Measurements from ENCODE around the gene CMTM8.

The CMTM8 gene

DNA sequence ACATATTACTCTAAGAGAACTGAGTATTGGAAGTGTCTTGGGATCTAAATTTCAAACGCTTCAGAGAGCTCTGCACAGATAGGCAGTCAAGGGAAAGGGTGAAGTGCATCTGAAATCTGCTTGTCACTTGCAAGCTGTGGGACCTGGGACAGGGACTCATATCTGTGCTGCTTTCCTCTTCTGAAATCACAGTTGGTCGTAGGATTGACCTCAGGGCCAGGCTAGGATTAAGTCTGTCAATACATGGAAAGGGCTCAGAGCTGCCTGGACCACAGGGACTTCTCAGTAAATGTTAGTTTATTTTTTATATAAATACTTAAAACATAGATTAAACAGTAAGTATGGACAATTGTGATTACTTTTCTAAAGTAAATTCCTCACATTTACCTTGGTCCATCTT lies 78.5 kb downstream of the CMTM8 start:
- TF ChIP-seq, protein P1, sequence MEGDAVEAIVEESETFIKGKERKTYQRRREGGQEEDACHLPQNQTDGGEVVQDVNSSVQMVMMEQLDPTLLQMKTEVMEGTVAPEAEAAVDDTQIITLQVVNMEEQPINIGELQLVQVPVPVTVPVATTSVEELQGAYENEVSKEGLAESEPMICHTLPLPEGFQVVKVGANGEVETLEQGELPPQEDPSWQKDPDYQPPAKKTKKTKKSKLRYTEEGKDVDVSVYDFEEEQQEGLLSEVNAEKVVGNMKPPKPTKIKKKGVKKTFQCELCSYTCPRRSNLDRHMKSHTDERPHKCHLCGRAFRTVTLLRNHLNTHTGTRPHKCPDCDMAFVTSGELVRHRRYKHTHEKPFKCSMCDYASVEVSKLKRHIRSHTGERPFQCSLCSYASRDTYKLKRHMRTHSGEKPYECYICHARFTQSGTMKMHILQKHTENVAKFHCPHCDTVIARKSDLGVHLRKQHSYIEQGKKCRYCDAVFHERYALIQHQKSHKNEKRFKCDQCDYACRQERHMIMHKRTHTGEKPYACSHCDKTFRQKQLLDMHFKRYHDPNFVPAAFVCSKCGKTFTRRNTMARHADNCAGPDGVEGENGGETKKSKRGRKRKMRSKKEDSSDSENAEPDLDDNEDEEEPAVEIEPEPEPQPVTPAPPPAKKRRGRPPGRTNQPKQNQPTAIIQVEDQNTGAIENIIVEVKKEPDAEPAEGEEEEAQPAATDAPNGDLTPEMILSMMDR (IDR thresholded peaks at IDR 0.05; ENCODE audit: borderline replicate concordance, insufficient read depth, low read depth, low read length): no peak
- no peak overlapping the region for H3K4me3 ChIP-seq (ENCODE audit: low read depth, low read length)

DNA sequence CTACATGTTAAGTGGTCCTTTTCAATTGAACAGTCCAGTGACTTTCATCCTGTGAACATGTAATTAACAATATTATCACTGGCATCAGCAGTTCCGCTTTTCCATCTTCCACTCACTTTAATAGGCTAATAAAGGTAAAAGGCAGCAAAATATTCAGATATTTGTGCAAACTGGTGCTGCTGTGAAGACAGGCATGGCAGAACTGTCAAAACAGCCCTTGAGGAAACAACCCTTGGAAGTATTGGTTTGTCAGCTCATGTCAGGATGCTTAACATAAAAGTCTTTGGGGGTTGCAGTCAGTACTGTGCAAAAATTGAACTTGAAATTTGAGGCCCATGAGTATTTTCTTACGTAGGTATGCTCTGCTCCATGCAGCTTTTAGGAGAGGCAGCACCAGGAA lies 81.1 kb downstream of the CMTM8 start:
- TF ChIP-seq, protein P1 (IDR thresholded peaks at IDR 0.05; ENCODE audit: borderline replicate concordance, insufficient read depth, low read depth, low read length): no peak
- H3K4me3 ChIP-seq (ENCODE audit: low read depth, low read length): no peak overlapping the region

DNA sequence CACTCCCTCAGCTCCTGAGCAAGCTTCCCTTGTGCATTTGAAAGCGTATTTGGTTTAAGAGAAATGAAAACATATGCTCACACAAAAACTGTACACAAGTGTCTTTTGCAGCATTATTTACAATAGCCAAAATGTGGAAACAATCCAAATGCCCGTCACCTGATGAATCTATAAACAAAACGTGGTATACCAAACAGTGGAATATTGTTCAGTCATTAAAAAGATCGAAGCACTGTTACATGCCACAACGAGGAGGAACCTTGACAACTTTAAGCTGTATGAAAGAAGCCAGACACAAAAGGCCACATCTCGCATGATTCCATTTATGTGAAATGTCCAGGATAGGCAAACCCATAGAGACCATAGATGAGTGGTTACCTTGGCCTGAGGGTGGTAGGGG lies 81.6 kb downstream of the CMTM8 start:
- TF ChIP-seq, protein P1 (IDR thresholded peaks at IDR 0.05; ENCODE audit: borderline replicate concordance, insufficient read depth, low read depth, low read length): no peak
- H3K4me3 ChIP-seq (ENCODE audit: low read depth, low read length): no peak overlapping the region

DNA sequence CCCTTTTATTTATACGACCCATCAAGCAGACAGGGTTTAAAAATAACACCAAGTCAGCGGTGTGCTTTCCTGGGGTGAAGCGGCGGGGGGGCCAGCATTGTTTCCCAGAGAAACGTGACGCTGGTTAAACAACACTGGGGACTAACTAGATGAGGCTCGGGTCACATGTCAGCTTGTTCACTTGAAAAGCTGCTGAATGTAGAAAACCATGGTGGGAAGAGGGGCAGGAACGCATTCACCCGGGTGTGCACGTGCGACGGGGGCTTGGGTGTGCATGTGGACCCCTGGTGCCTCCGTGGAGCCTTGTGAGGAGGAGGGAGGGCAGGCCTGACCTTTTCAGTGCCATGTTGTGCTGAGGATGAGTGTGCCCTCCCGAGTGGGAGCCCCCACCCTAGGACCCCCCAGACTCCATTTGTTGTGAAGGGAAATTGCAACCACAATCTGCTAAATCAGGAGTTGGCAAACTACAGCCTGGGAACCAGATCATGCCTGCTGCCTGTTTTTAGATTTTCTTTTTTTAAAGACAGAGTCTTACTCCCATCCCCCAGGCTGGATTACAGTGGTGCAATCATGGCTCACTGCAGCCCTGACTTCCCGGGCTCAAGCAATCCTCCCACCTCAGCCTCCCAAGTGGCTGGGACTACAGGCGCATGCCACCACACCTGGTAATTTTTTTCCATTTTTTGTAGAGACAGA lies 82.8 kb downstream of the CMTM8 start:
- no peak overlapping the region for H3K4me3 ChIP-seq (ENCODE audit: low read depth, low read length)
- TF ChIP-seq, protein P1 (IDR thresholded peaks at IDR 0.05; ENCODE audit: borderline replicate concordance, insufficient read depth, low read depth, low read length): no peak

DNA sequence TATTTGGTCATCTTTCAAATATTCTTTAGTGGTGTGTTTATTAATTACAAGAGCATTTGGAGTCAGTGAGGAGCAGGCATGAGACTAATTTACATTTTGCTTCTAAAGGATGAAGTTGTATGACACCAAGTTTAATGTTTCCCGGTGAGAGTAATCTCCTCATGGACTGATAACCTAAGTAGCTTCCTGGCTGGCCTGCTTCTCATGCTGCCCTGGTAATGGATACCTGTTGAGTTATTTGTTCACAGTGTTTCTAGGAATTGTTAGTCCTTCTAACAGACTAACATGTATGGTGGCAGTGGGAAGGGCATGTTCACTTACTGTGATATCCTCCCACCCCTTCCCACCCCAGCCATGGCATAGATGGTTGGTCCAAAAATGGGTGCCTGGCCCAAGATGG lies 83.8 kb downstream of the CMTM8 start:
- no peak overlapping the region for H3K4me3 ChIP-seq (ENCODE audit: low read depth, low read length)
- TF ChIP-seq, protein P1 (IDR thresholded peaks at IDR 0.05; ENCODE audit: borderline replicate concordance, insufficient read depth, low read depth, low read length): no peak

DNA sequence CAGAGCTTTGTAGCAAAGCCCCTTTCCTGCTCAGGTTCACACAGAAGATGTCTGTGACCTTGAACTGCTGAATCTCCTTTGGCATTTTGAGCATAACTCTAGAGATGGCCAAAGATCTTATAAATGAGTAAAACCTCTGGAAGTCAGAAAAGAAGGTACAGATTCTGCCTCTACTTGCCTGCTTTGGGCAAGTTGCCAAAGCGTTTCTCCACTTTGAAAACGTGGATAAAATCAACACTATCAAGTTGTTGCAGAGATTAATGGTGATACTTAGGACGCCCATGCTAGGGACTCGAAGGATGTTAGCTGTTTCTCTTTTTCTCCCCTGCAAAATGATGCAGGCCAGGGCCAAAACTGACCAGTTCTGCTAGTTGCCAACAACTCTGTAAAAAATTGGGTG lies 85.1 kb downstream of the CMTM8 start:
- H3K4me3 ChIP-seq (ENCODE audit: low read depth, low read length): no peak overlapping the region
- TF ChIP-seq, protein P1 (IDR thresholded peaks at IDR 0.05; ENCODE audit: borderline replicate concordance, insufficient read depth, low read depth, low read length): no peak

DNA sequence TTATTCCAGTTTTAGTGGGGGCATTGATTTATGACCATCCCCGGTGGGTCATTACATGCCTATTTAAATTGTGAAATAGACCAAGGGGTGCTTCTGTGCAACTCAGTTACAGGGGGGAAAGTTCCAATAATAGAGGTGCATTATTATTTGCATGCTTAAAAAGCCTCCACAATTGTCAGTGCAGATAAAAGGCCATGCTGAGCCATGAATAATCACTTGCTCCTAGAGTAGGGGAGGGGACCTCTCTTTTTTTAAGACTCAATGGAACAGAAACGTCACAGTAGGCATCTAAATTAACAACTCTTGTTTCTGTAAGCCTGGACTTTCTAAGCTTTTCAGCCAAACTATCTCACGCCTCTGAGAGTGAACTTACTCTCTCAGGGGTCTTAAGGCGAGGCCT lies 86.7 kb downstream of the CMTM8 start:
- TF ChIP-seq, protein P1 (IDR thresholded peaks at IDR 0.05; ENCODE audit: borderline replicate concordance, insufficient read depth, low read depth, low read length): no peak
- H3K4me3 ChIP-seq (ENCODE audit: low read depth, low read length): no peak overlapping the region

Data from GM12875 (cell line).